ENCODE results near the gene BBS9. TPM values are rescaled to one million over a fixed set of nuclear protein-coding genes. Genes with fewer than 3 reads are reported as not detected.

BBS9 gene
- total and polyA plus RNA-seq, 4 donors, result 2.3 to 9.5 (median 4.5) TPM

DNA sequence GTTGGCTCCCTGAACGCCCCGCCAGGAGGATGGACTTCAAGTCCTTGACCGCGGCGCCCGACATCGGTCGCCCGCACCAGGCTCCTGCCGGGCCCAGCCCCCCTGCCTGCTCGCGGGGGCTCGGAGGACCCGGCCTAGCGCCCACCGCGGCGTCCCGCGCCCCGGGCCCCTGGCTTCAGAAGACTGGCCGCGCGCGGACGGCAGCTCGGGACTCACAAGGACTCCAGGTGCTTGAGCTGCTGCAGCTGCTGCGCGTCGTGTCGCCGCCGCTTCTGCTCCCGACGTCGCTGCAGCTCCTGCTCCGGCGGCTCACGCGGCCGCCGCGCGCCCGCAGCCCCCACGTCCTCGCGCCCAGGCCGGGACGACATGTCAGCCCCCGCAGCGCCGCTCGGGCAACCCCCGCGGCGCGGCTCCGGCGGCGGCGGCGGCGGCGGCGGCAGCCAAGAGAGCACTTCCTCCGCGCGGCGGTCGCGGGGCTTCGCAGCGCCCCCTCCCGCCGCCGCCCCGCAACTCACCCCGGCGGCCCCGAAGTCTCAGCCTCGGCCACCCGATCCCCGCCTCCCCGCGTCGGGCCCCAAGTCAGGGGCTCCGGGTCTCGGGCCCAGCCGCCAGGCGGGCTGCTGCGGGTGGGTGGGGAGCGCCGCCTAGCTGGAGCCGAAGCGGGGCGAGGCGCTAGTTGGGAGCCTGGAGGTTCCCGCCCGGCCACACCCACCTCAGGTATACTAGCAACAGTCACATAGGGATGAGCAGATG, 20.2 kb upstream of the BBS9 start, which contains the start of gene RP9:
Gene RP9, minus strand, starts transcription at position 400 of the 753 bp plus-strand sequence. Its CDS starts 32 bp downstream, at position 368.
- Histone ChIP-seq H3K27ac (ENCODE audit: low read depth in 1 of 2, low read length in 2 of 2) (peak within 1 kb of the TSS; percentile 73 to 79), H3K9ac (ENCODE audit: low read depth in 1 of 2, low read length in 2 of 2) (peak within 1 kb of the TSS; percentile 77 to 92), H3K36me3 (ENCODE audit: control insufficient read depth in 4 of 4, insufficient read depth in 3 of 4, low read depth in 1 of 4, low read length in 3 of 4) (no peaks in the 10 kb centered on the region), H3K27me3 (ENCODE audit: control insufficient read depth in 4 of 4, insufficient read depth in 4 of 4, low read length in 3 of 4) (no peaks in the 10 kb centered on the region), H3K4me1 (ENCODE audit: control insufficient read depth in 4 of 4, insufficient read depth in 4 of 4, low read length in 3 of 4) (peaks cover 6 to 24% (median 18%) of the 10 kb centered on the region in 4 donors), H3K9me3 (ENCODE audit: control insufficient read depth in 4 of 4, low read length in 3 of 4) (no peaks in the 10 kb centered on the region), H3K4me3 (ENCODE audit: low read depth in 1 of 3, low read length in 3 of 3) (peak within 1 kb of the TSS; percentile 74 to 99 (median 93))
- peak; percentile 77 for DNase-seq (ENCODE audit: low spot score)
- WGBS, result 1% methylated on average over 100 of the region's 100 CpGs
- TF ChIP-seq EGR1 (IDR thresholded peaks at IDR 0.05; ENCODE audit: low read depth in 2 of 2) (no peak), CTCF (IDR thresholded peaks at IDR 0.05; ENCODE audit: low read depth, low read length, missing input control) (peak; percentile 56), RAD21 (IDR thresholded peaks at IDR 0.05) (peak in 1 of 2 donors; percentile 41)

DNA sequence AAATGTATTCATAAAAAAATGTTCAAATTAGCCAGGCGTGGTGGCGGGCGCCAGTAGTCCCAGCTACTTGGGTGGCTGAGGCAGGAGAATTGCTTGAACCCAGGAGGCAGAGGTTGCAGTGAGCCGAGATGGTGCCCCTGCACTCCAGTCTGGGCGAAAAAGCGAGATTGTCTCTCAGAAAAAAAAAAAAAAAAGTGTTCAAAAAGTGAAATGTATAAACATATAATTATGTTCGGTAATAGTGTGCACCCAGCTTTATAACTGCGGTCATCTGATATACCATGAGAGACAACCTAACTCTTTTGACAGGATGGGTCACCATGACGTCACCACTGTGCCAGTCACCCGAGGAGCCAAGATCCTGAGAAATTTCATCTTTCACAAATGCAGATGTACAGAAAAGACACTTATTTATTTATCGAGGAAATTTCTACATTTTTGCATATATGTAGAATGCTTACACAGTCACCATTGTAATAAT, 19.6 kb upstream of the BBS9 start:
- H3K27ac ChIP-seq (ENCODE audit: low read depth in 1 of 2, low read length in 2 of 2), result no peak overlapping the region
- peaks cover 6 to 24% (median 18%) of the 10 kb centered on the region in 4 donors for H3K4me1 ChIP-seq (ENCODE audit: control insufficient read depth in 4 of 4, insufficient read depth in 4 of 4, low read length in 3 of 4)
- TF ChIP-seq TAF1 (conservative IDR thresholded peaks at IDR 0.05), result no peak
- no peak for TF ChIP-seq NR2F2 (IDR thresholded peaks at IDR 0.05)
- TF ChIP-seq SP1 (IDR thresholded peaks at IDR 0.05), result no peak
- no peak for TF ChIP-seq HNF4A (conservative IDR thresholded peaks at IDR 0.05)
- no peak for TF ChIP-seq REST (IDR thresholded peaks at IDR 0.05)
- no peak for TF ChIP-seq YY1 (IDR thresholded peaks at IDR 0.05)
- TF ChIP-seq EGR1 (IDR thresholded peaks at IDR 0.05; ENCODE audit: low read depth in 2 of 2), result no peak
- TF ChIP-seq RXRA (IDR thresholded peaks at IDR 0.05), result no peak
- TF ChIP-seq, protein P1, sequence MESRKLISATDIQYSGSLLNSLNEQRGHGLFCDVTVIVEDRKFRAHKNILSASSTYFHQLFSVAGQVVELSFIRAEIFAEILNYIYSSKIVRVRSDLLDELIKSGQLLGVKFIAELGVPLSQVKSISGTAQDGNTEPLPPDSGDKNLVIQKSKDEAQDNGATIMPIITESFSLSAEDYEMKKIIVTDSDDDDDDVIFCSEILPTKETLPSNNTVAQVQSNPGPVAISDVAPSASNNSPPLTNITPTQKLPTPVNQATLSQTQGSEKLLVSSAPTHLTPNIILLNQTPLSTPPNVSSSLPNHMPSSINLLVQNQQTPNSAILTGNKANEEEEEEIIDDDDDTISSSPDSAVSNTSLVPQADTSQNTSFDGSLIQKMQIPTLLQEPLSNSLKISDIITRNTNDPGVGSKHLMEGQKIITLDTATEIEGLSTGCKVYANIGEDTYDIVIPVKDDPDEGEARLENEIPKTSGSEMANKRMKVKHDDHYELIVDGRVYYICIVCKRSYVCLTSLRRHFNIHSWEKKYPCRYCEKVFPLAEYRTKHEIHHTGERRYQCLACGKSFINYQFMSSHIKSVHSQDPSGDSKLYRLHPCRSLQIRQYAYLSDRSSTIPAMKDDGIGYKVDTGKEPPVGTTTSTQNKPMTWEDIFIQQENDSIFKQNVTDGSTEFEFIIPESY (IDR thresholded peaks at IDR 0.05), result no peak
- no peaks in the 10 kb centered on the region for H3K9me3 ChIP-seq (ENCODE audit: control insufficient read depth in 4 of 4, low read length in 3 of 4)
- no peaks in the 10 kb centered on the region for H3K27me3 ChIP-seq (ENCODE audit: control insufficient read depth in 4 of 4, insufficient read depth in 4 of 4, low read length in 3 of 4)
- no peak for DNase-seq (ENCODE audit: low spot score)
- no peaks in the 10 kb centered on the region for H3K36me3 ChIP-seq (ENCODE audit: control insufficient read depth in 4 of 4, insufficient read depth in 3 of 4, low read depth in 1 of 4, low read length in 3 of 4)
- no peak overlapping the region for H3K9ac ChIP-seq (ENCODE audit: low read depth in 1 of 2, low read length in 2 of 2)
- WGBS, result 34% methylated on average over 11 of the region's 11 CpGs
- peak overlapping the region in 2 of 3 donors; percentile 62 to 99 for H3K4me3 ChIP-seq (ENCODE audit: low read depth in 1 of 3, low read length in 3 of 3)
